Liver (tissue), 9 donors: ENCODE results near the gene AKT3. TPM values are rescaled to one million over a fixed set of nuclear protein-coding genes. Genes with fewer than 3 reads are reported as not detected.

ENCODE experiments used
- DNase-seq: peaks from one replicate; pipeline ENCODE4 v3.0.0-alpha.2; 2017; ENCODE audit warnings: low spot score
- H3K27ac ChIP-seq, 2 donors: one replicate each; pipeline ENCODE4 v1.7.0; 2013; ENCODE audit warnings: inconsistent platforms in 2 of 2, low read length in 2 of 2, control low read depth in 1 of 2, low read depth in 1 of 2, mild to moderate bottlenecking in 1 of 2
- H3K27me3 ChIP-seq, 4 donors: one replicate each; pipeline versions ENCODE4 v1.6.1 to v1.7.0; 2013; ENCODE audit warnings: low read length in 3 of 4, inconsistent platforms in 1 of 4, mild to moderate bottlenecking in 1 of 4, moderate library complexity in 1 of 4; ENCODE audit not compliant: control insufficient read depth in 4 of 4, insufficient read depth in 4 of 4
- H3K36me3 ChIP-seq, 4 donors: one replicate each; pipeline versions ENCODE4 v1.6.1 to v1.7.0; 2013; ENCODE audit warnings: low read length in 3 of 4, mild to moderate bottlenecking in 3 of 4, low read depth in 1 of 4, moderate library complexity in 1 of 4; ENCODE audit not compliant: control insufficient read depth in 4 of 4, insufficient read depth in 3 of 4
- H3K4me1 ChIP-seq, 4 donors: one replicate each; pipeline versions ENCODE4 v1.6.1 to v1.7.0; 2013; ENCODE audit warnings: low read length in 3 of 4, mild to moderate bottlenecking in 3 of 4, moderate library complexity in 1 of 4; ENCODE audit not compliant: control insufficient read depth in 4 of 4, insufficient read depth in 4 of 4
- H3K4me3 ChIP-seq, 3 donors: one replicate each; pipeline versions ENCODE4 v1.6.1 to v1.7.0; 2013; ENCODE audit warnings: low read length in 3 of 3, control low read depth in 1 of 3, low read depth in 1 of 3, mild to moderate bottlenecking in 1 of 3
- H3K9ac ChIP-seq, 2 donors: one replicate each; pipeline ENCODE4 v1.7.0; 2013; ENCODE audit warnings: low read length in 2 of 2, mild to moderate bottlenecking in 2 of 2, moderate library complexity in 2 of 2, control low read depth in 1 of 2, low read depth in 1 of 2
- H3K9me3 ChIP-seq, 4 donors: one replicate each; pipeline versions ENCODE4 v1.6.1 to v1.7.0; 2013; ENCODE audit warnings: low read length in 3 of 4; ENCODE audit not compliant: control insufficient read depth in 4 of 4
- ATF3 ChIP-seq: IDR thresholded peaks from 2 replicates; pipeline ENCODE4 v1.6.1; 2016; ENCODE audit warnings: antibody characterized with exemption
- CTCF ChIP-seq: fragments of 150-350 bp; IDR thresholded peaks from 2 replicates; pipeline ENCODE4 v1.5.1; 2017; ENCODE audit warnings: improper control_type of control experiment, low read depth, low read length; ENCODE audit not compliant: missing input control
- EGR1 ChIP-seq, 2 donors: IDR thresholded peaks; 2 replicates each; pipeline ENCODE4 v1.6.1; 2016 to 2018; ENCODE audit warnings: antibody characterized with exemption in 2 of 2, low read depth in 2 of 2
- FOXA1 ChIP-seq: IDR thresholded peaks from 2 replicates; pipeline ENCODE4 v1.6.1; 2016; ENCODE audit warnings: antibody characterized with exemption
- FOXA2 ChIP-seq: IDR thresholded peaks from 2 replicates; pipeline ENCODE4 v1.6.1; 2016; ENCODE audit warnings: antibody characterized with exemption
- HNF4G ChIP-seq: IDR thresholded peaks from 2 replicates; pipeline ENCODE4 v1.6.1; 2016; ENCODE audit warnings: antibody characterized with exemption
- JUND ChIP-seq, 2 donors: IDR thresholded peaks; 2 replicates each; pipeline ENCODE4 v1.6.1; 2016; ENCODE audit warnings: antibody characterized with exemption in 2 of 2
- MAX ChIP-seq: IDR thresholded peaks from 2 replicates; pipeline ENCODE4 v1.6.1; 2016; ENCODE audit warnings: antibody characterized with exemption
- NR2F2 ChIP-seq: IDR thresholded peaks from 2 replicates; pipeline ENCODE4 v1.6.1; 2016; ENCODE audit warnings: antibody characterized with exemption
- REST ChIP-seq: IDR thresholded peaks from 2 replicates; pipeline ENCODE4 v1.6.1; 2016; ENCODE audit warnings: antibody characterized with exemption, mild to moderate bottlenecking
- RXRA ChIP-seq, 2 donors: IDR thresholded peaks; 2 replicates each; pipeline ENCODE4 v1.6.1; 2017 to 2018; ENCODE audit warnings: antibody characterized with exemption in 2 of 2, mild to moderate bottlenecking in 1 of 2
- TAF1 ChIP-seq: conservative IDR thresholded peaks from 2 replicates; pipeline ENCODE4 v1.6.1; 2016; ENCODE audit warnings: antibody characterized with exemption, mild to moderate bottlenecking
- ZBTB33 ChIP-seq: IDR thresholded peaks from 2 replicates; pipeline ENCODE4 v1.6.1; 2016; ENCODE audit warnings: antibody characterized with exemption
- WGBS: extraction: QIAGEN DNeasy Blood & Tissue Kit; methylation state at CpG from one replicate; pipeline ENCODE4 v1.1.7; 2013; 5-methylcytosine and 5-hydroxymethylcytosine counted together
- polyA plus RNA-seq, 2 donors: library from polyadenylated mRNA; stranded (reverse) in 1 of 2; unstranded in 1 of 2; fragments of 200-250 nt in 1 of 2; fragments of >200 nt in 1 of 2; fragmentation: Nextera tagmentation in 1 of 2; extraction: Ambion mirVana in 1 of 2; gene quantifications; one replicate each; pipeline versions ENCODE4 v1.2.1 to v1.2.3, GENCODE V29; 2013 to 2015
- total RNA-seq, 2 donors: library from RNA; depleted of rRNA; stranded (reverse); fragments of >200 nt; gene quantifications; one replicate each; pipeline ENCODE4 v1.2.3, GENCODE V29; 2014
- donor health status: healthy.
- donor health status: healthy.
- donor health status: healthy.
- donor health status: healthy.
- donor health status: healthy.

AKT3 gene
- total and polyA plus RNA-seq, 4 donors = 1.7 to 7.6 (median 2.8) TPM

GRCh38 chr1:243575070-243575469 is 275.0 kb downstream of the AKT3 start:
- TF ChIP-seq TAF1 (no peak), EGR1 (IDR thresholded peaks at IDR 0.05; ENCODE audit: low read depth in 2 of 2) (no peak), MAX (no peak), ATF3 (no peak), REST (no peak)
- H3K4me1 ChIP-seq = no peaks in the 10 kb centered on the region
- DNase-seq = no peak
- H3K27ac ChIP-seq = no peak overlapping the region
- no peaks in the 10 kb centered on the region for H3K36me3 ChIP-seq
- H3K4me3 ChIP-seq = no peak overlapping the region
- WGBS = 98% methylated on average over 2 of the region's 2 CpGs
- no peaks in the 10 kb centered on the region for H3K9me3 ChIP-seq
- H3K27me3 ChIP-seq = no peaks in the 10 kb centered on the region
- no peak overlapping the region for H3K9ac ChIP-seq

GRCh38 chr1:243572940-243573339 is 277.1 kb downstream of the AKT3 start:
- no peaks in the 10 kb centered on the region for H3K36me3 ChIP-seq
- TF ChIP-seq EGR1 (IDR thresholded peaks at IDR 0.05; ENCODE audit: low read depth in 2 of 2) (no peak), JUND (IDR thresholded peaks at IDR 0.05) (no peak), ZBTB33 (no peak)
- no peak overlapping the region for H3K4me3 ChIP-seq
- H3K9me3 ChIP-seq = no peaks in the 10 kb centered on the region
- H3K27me3 ChIP-seq = no peaks in the 10 kb centered on the region
- H3K27ac ChIP-seq = no peak overlapping the region
- no peak for DNase-seq
- H3K4me1 ChIP-seq = no peaks in the 10 kb centered on the region
- WGBS = 91% methylated on average over 7 of the region's 7 CpGs
- no peak overlapping the region for H3K9ac ChIP-seq

GRCh38 chr1:243568793-243569192 is 281.2 kb downstream of the AKT3 start:
- H3K4me1 ChIP-seq = no peaks in the 10 kb centered on the region
- H3K27ac ChIP-seq = no peak overlapping the region
- no peak for TF ChIP-seq RXRA (IDR thresholded peaks at IDR 0.05)
- no peak for TF ChIP-seq NR2F2
- TF ChIP-seq JUND (IDR thresholded peaks at IDR 0.05) = no peak
- no peak for TF ChIP-seq FOXA1
- no peak for TF ChIP-seq HNF4G
- TF ChIP-seq ATF3 = no peak
- TF ChIP-seq EGR1 (IDR thresholded peaks at IDR 0.05; ENCODE audit: low read depth in 2 of 2) = no peak
- no peak for TF ChIP-seq FOXA2
- TF ChIP-seq CTCF = no peak
- no peak for TF ChIP-seq TAF1
- TF ChIP-seq REST = no peak
- no peaks in the 10 kb centered on the region for H3K27me3 ChIP-seq
- no peaks in the 10 kb centered on the region for H3K36me3 ChIP-seq
- no peak overlapping the region for H3K4me3 ChIP-seq
- H3K9ac ChIP-seq = no peak overlapping the region
- 86% methylated on average over 4 of the region's 4 CpGs for WGBS
- H3K9me3 ChIP-seq = no peaks in the 10 kb centered on the region
- no peak for DNase-seq
